Measurements from ENCODE around the gene CHAT. TPM values are rescaled to one million over a fixed set of nuclear protein-coding genes. Genes with fewer than 3 reads are reported as not detected.

The CHAT gene
- total RNA-seq, 1 donor from 2014 or later: not detected

DNA sequence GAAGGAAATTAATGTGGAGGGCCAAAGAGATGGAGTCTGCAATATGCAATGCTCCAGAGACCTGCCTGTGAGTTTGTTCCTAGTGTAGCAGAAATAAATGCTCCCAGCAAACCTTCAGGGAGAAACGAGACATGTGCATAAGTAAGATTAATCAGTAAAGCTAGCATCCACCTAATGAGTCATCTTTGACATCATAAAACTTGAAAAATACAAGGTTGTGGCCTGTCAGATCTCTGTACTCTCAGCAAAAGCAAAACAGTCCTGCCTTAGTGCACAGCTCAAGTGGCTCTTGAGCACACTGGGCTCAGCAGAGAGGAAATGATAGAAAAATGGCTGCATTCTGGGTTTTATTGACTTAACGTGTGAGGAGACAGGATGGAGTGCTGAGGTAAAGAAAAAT, 42.4 kb upstream of the CHAT start:
- no peak overlapping the region for H3K27ac ChIP-seq (replicated peaks)
- TF ChIP-seq, protein P1, sequence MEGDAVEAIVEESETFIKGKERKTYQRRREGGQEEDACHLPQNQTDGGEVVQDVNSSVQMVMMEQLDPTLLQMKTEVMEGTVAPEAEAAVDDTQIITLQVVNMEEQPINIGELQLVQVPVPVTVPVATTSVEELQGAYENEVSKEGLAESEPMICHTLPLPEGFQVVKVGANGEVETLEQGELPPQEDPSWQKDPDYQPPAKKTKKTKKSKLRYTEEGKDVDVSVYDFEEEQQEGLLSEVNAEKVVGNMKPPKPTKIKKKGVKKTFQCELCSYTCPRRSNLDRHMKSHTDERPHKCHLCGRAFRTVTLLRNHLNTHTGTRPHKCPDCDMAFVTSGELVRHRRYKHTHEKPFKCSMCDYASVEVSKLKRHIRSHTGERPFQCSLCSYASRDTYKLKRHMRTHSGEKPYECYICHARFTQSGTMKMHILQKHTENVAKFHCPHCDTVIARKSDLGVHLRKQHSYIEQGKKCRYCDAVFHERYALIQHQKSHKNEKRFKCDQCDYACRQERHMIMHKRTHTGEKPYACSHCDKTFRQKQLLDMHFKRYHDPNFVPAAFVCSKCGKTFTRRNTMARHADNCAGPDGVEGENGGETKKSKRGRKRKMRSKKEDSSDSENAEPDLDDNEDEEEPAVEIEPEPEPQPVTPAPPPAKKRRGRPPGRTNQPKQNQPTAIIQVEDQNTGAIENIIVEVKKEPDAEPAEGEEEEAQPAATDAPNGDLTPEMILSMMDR (IDR thresholded peaks at IDR 0.05; ENCODE audit: borderline replicate concordance): no peak
- no peak overlapping the region for H3K4me3 ChIP-seq
- no peaks in the 10 kb centered on the region for H3K4me1 ChIP-seq
- DNase-seq: no peak
- intact Hi-C loops (cut with micrococcal nuclease): no loop called here
- H3K27me3 ChIP-seq (ENCODE audit: low read depth): peaks cover 27% of the 10 kb centered on the region
- H3K9me3 ChIP-seq (replicated peaks): peaks cover 10% of the 10 kb centered on the region
- no peaks in the 10 kb centered on the region for H3K36me3 ChIP-seq

DNA sequence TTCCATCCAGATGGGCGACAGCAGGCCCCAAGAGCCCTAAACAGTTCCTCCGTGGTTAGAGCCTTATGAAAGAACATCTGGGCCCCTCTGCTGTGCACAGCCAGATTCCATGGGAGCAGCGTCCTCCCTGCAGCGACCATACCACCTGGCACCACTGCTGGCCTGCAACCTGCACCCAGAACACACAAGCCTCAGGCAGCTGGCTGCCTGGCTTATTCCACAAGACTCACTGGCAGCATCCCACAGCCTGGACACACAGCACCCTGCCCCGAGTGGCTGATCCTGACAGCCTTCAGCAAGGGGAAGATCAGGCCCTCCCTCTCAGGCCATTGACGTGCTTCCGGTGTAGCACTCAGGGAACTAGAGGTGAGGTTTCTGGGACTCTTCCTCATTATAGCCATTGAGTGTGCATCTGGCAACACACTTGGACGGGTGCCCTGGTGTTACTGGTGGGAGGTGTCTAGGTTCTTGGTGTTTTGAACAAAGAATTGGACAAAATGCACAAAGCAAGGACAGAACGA, 41.2 kb upstream of the CHAT start:
- intact Hi-C loops (cut with micrococcal nuclease): no loop called here
- Histone ChIP-seq H3K36me3 (no peaks in the 10 kb centered on the region), H3K9me3 (replicated peaks) (peaks cover 10% of the 10 kb centered on the region), H3K27ac (replicated peaks) (no peak overlapping the region), H3K4me3 (no peak overlapping the region), H3K4me1 (no peaks in the 10 kb centered on the region), H3K27me3 (ENCODE audit: low read depth) (peaks cover 27% of the 10 kb centered on the region)
- TF ChIP-seq, protein P1 (IDR thresholded peaks at IDR 0.05; ENCODE audit: borderline replicate concordance): no peak
- DNase-seq: no peak

DNA sequence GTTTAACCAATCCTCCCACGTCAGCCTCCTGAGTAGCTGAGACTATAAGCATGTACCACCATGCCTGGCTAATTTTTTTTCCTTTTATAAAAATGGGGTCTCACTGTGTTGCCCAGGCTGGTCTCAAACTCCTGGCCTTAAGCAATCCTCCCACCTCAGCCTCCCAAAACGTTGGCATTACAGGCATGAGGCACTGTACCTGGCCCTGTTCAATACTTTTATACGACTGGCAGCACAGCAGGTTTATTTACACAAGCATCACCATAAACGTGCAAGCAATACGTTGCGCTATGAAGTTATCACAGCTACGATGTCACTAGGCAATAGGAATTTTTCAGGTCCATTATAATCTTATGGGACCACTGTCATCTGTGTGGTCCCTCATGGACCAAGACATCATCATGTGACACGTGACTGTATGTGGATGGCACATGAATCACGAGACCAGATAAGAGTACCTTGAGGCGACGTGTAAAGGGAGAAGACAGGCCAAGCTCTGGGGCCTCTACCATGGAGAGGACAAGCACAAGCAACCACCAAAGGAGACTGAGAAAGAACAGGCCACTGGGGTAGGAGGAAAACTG, 38.3 kb upstream of the CHAT start:
- H3K27me3 ChIP-seq (ENCODE audit: low read depth): peaks cover 31% of the 10 kb centered on the region
- no peak overlapping the region for H3K4me3 ChIP-seq
- TF ChIP-seq, protein P1 (IDR thresholded peaks at IDR 0.05; ENCODE audit: borderline replicate concordance): no peak
- intact Hi-C loops (cut with micrococcal nuclease): no loop called here
- no peak for DNase-seq
- H3K4me1 ChIP-seq: no peaks in the 10 kb centered on the region
- no peak overlapping the region for H3K27ac ChIP-seq (replicated peaks)
- H3K9me3 ChIP-seq (replicated peaks): no peaks in the 10 kb centered on the region
- no peaks in the 10 kb centered on the region for H3K36me3 ChIP-seq

DNA sequence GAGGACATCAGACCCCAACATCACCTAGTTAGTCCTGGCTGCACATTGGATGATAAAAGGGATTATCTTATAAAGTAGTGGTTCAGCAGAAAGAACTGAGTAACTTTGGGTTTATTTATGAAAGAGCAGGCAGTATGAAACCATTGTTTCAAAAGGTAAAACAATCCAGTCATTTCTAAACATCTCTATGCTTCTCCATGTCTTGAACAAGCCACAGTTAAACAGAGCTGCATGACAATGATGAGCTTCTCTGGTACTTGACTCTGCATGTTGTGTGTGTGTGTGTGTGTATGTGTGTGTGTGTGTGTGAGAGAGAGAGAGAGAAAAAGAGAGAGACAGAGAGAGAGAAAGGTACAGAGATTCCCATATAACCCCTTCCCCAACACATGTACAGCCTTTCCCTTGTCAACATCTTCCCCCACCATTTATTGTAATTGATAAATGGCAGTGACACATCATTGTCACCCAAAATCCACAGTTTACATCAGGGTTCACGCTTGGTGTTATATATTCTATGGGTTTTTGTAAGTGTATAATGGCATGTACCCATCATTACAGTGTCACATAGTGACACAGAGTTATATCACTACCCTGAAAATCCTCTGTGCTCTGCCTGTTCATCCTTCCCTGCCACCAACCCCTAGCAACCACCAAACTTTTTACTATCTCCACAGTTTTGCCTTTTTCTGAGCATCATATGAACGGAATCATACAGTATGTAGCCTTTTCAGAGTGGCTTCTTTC, 36.5 kb upstream of the CHAT start:
- no peak overlapping the region for H3K27ac ChIP-seq (replicated peaks)
- TF ChIP-seq, protein P1 (IDR thresholded peaks at IDR 0.05; ENCODE audit: borderline replicate concordance): no peak
- peaks cover 30% of the 10 kb centered on the region for H3K27me3 ChIP-seq (ENCODE audit: low read depth)
- no peaks in the 10 kb centered on the region for H3K4me1 ChIP-seq
- no peak for DNase-seq
- no peaks in the 10 kb centered on the region for H3K9me3 ChIP-seq (replicated peaks)
- intact Hi-C loops (cut with micrococcal nuclease): no loop called here
- H3K4me3 ChIP-seq: no peak overlapping the region
- no peaks in the 10 kb centered on the region for H3K36me3 ChIP-seq

DNA sequence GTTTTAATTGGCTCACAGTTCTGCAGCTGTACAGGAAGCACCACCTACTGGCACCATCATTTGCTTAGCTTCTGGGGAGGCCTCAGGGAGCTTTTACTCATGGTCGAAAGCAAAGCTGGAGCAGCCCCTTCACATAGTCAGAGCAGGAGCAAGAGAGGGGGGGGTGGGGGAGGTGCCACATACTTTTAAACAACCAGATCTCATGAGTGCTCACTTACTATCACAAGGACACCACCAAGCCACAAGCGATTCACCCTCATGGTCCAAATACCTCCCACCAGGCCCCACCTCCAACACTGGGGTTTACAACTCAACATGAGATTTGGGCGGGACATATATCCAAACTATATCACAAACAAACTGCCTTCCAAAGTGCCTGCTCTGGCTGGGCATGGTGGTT, 35.4 kb upstream of the CHAT start:
- TF ChIP-seq, protein P1 (IDR thresholded peaks at IDR 0.05; ENCODE audit: borderline replicate concordance): no peak
- H3K4me3 ChIP-seq: no peak overlapping the region
- DNase-seq: no peak
- H3K36me3 ChIP-seq: no peaks in the 10 kb centered on the region
- H3K4me1 ChIP-seq: no peaks in the 10 kb centered on the region
- H3K27me3 ChIP-seq (ENCODE audit: low read depth): peaks cover 33% of the 10 kb centered on the region
- intact Hi-C loops (cut with micrococcal nuclease): no loop called here
- no peaks in the 10 kb centered on the region for H3K9me3 ChIP-seq (replicated peaks)
- H3K27ac ChIP-seq (replicated peaks): no peak overlapping the region

Measured in left ventricle myocardium inferior (tissue), 1 donor.